ENCODE measurements around the gene PAX3.

The PAX3 gene

DNA sequence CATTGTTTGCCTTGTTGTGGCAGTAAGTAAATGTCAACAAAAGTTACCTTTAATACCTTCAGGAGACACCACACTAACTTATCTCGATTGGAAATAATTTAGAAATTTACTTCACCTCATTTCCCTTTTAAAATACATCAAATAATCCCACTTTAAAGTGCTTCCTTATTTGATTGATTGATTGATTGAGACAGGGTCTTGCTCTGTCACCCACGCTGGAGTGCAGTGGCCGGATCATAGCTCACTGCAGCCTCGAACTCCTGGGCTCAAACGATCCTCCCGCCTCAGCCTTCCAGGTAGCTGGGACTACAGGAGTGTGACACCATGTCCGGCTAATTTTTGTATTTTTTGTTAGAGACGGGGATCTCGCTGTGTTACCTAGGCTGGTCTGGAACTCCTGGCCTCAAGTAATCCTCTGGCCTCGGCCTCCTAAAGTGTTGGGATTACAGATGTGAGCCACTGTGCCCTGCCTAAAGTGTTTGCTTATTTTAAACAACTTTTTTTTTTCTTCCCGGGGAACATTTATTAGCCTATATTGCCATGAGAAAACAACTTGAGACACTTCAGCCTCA, 12.0 kb upstream of the PAX3 start:
- no peak for DNase-seq (ENCODE audit: low read depth, low spot score)

DNA sequence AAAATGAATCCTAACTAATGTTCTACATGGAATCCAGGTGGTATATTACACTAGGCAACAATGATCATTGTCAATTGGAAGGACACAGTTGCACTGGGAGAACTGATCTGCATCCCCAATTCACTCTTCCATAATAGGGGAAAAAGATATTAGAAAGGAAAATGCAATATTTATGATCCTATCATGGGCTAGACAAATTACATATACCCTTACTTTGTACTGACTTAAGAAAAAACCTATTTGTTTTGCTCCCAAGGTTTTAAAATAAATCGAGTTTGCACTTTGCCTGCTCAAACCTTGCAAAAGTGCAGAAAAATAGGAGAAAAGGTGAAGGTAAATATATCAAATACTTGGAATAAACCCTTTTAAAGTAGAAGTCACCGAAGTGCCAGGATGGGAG, 11.0 kb upstream of the PAX3 start:
- no peak for DNase-seq (ENCODE audit: low read depth, low spot score)

DNA sequence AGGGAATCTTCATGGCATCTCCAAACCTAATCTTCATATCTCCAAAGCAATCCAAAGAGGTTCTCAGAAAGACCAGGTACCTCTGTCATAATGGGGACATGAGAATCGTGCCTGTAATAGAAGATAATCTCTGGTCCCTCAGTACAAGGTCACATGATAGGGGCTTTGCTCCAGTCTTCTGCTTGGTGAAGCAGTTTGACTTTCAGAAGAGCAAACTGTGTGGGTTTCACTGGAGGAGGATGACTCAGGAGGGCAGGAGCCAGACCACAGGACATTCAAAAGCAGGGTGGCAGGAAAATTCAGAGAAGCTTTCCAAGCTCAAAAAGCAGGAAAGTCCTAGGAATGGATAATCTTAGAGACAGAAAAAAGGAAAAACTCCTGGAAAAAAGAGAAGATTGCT, 10.6 kb upstream of the PAX3 start:
- no peak for DNase-seq (ENCODE audit: low read depth, low spot score)

DNA sequence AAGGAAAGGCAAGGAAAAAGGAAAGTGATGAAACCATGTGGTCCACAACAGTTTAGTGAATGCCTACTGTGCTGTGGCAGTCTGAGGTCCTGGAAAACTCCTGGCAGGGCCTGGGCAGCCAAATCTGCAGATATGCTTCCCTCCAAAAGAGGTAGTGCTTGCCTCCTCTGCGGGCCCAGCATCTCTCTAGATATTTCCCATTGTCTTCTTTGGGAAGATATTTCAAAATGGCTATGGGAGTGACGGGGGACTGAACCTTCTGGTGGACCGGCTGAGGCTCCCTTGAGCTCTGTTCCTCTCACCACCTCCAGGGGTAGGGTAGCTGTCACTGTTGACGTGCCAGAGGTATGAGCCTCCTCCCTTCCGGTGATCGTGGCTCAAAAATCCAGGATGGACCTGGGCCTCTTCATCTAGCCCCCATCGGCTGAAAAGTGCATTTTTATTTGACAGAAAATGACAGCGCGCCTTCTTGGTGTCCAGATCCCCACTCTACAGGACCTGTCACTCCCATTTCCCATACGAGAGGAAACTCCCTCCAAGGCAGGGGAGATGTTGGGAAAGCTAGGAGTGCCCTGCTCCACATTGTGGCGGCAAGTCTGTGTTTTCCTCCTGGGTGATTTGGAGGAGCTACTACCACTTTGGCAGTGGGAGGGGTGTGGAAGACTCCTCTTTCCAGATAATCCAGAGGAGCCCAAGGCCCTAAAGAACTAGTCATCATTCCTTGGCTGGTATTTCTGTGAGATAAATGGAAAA, 9.4 kb upstream of the PAX3 start:
- DNase-seq (ENCODE audit: low read depth, low spot score) = no peak

DNA sequence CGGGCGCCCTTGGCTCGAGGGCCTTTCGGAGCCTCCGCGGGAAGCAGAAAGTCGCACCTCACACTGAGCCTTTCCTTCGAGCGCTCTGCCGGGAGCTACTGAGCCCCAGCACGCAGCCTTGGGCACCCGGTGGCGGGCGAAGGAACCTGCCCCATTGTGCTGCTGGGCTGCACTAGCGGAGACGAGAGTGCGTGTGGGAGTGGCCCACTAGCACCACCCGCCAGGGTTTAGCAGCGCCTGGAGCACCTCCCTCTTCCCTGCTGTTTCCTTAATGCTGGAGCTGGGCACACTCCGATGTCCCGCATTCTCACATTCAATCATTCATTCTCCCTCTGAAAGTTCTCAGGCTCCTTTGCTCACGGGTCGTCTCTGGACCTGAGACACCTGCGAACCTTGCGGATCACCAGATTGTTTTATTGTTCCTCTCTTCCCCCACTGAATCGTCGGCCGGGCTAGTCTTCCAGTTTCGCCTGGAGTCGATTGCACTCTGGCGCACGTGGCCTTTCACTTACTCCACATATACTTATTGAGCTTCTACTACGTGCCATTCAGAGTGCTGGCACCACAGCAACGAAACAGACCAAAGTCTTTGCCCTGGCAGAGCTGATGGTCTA, 8.5 kb upstream of the PAX3 start:
- no peak for DNase-seq (ENCODE audit: low read depth, low spot score)

DNA sequence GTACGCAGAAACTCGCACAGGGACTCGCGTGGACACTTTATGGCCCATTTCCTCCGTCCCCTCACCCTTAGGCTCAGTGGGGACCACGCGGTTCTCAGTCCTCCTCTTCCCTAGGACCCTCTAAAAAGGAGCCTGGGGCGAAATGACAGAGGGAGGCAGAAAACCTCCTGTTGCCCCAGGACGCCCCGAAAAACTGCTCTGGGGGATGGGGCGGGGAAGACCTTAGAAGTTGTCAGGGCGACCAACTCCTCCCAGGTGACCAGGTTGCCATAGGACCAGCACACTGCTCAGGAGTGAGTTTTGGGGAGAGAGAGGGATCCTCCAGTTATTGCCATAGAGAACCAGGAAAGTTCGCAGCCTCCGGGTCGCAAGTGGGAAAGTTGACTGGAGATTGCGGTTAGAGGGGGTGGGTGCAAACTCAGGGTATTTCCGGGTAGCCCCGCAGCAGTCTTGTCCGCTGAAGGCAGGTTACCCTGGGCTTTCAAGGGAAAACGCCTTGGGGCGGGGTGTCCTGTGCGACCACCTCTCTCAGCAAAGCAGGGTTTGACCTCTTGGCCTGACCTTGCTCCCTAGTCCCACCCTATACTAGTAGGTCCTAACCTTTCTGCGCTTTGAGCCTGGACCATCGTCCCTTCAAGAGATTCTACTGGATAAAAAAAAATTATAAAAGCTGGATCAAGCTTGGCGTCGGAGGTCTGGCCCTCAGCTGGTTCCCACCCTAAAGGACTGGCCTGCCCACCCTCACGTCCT, 7.8 kb upstream of the PAX3 start:
- no peak for DNase-seq (ENCODE audit: low read depth, low spot score)

DNA sequence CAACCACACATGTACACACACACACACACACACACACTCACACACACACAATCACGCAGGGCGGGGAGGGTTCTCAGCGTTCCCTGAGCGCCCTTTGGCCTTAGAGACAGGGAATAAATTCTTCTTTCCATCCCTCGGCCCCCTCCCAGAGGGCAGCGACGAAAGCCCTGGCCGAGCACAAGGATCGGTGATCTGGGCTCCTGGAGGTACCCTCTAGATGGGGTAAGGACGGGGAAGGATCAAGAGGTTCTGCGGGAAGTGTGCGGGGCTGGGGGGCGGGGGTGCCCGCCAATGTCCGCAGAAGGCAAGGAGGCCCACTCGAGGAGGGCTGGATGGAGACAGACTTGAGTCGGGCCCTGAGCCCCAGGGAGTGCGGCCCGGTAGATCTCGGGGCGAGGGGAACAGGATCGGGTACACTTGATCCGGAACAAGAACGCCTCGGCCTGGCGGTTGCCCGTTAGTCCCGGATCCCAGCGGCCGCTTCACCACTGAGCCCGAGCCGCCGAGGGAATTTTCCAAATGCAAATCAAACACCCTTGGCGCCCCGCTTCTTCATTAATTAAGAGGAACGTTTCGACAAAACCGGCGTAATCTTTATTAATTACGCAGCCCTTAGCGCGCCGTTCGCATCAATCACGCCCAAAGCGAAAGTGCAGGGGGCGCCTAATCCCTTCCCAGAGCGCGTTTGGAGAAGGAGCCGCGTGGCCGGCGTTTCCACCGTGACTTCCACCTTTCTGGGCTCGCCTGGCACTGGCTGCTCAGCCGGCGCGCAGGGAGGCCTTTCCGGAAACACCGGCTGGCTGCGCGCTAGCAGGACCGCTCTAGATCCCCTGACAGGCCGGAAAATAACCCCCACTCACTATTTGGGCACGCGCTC, 7.0 kb upstream of the PAX3 start:
- DNase-seq (ENCODE audit: low read depth, low spot score) = no peak

DNA sequence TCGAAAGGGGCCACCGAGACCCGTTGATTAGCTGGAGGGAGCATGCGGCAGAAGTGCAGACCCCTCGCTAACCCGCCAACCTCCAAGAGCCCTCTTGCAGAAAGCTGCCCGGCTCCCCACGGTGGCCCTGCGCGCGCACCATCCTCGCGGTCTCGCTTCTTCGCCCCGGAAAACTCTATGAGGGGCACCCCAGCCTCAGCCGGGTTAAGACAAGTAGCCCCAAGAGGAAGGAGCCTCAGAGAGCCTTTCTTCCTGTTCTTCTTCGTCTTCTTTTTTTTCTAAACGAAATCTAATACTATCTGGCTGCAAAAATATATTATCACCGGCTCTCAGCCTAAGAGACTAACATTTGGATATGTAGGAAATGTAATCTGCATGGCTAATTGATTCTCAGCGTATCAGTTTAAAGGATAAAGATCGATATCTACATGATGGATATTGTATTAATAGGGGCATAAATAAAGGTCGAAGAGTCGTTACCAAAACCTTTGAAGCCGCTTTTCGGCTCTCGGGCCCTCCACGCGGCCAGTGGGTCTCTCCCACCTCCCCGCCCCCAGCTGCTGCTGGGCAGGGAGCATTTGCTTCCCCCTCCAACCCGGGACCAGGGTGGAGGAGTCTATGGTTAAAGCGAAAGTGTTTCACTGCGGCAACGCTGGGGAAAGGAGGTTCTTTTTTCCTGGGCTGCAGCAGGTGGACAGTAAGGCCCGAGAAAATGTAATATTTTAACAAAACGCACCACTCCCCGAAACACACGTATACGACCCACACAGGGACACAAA, 6.1 kb upstream of the PAX3 start:
- no peak for DNase-seq (ENCODE audit: low read depth, low spot score)

DNA sequence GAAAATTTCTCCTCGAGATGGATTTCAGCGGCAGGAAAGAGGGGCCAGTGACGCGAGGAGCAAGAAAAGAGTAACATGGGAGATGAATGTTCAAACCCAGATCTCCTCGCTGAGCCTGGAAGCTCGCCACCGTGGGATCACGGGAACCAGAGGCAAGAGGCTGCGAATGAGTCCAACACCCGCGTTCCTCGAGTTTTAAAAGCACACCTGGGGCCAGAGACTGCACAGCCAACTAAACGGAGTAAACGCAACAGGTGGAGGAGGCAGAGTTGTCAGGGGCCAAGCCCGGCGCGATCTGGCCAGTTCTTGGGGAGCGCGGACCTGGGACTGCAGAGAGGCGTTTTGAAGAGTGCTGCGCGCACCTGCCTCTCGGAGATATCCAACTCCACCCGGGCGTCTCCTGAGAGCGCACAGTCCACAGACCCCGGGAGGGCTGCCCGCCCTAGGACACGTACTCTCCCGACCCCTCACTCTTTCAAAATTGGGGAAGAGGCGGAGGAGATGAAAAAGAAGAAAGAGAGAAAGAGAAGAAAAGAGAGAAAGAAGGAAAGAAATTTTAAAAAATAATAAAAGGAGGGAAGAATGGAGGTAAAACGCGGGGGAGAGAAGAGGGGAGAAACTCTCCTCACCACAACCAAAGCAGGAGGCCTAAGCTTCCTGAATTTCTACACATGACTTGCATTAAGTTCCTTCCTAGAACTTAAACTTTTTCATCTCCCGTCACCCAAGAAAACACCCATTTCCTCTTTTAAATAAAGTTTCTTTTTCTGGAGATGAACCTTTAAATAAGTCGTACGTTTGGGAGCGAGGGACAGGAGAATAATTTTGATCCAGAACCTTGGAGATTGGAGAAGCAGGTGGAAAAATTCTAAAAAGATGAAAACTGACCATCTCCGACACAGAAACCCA, 5.3 kb upstream of the PAX3 start:
- DNase-seq (ENCODE audit: low read depth, low spot score) = no peak

DNA sequence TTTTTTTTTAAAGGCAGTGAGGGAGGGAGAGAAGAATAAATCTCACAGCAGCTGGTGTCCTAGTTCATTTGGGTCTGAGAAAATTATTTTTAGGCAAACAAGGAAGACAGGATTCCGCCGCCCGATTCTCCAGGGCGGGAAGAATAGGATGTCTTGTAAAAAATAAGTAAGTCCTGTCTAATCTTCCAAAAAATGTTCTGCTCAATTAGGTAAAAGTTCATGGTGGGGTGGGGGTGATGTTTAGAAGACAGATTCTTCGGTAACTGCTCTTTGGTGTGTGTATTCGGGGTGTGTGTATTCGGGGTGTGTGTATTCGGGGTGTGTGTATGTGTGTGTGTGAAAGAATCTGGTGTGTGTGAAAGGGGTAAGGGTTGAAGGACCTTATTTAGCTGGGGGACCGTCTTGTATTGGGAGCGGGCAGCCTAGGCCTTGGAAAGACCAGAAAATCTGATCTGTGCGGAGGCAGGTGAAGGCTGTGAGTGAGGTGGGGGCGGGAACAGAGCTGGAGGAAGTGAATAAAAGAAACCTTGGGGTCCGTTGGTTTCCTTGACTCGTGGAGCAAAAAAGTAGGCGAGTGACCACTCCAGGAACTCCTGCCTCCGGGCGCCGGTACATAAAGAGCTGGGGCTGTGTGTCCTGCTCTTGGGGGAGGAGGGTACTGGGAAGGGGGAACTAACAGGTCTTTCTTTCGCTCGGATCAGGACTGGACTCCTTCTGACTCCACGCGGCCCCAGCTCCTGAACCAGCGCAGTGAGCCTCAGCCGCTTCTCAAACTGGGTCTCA, 4.4 kb upstream of the PAX3 start:
- no peak for DNase-seq (ENCODE audit: low read depth, low spot score)

DNA sequence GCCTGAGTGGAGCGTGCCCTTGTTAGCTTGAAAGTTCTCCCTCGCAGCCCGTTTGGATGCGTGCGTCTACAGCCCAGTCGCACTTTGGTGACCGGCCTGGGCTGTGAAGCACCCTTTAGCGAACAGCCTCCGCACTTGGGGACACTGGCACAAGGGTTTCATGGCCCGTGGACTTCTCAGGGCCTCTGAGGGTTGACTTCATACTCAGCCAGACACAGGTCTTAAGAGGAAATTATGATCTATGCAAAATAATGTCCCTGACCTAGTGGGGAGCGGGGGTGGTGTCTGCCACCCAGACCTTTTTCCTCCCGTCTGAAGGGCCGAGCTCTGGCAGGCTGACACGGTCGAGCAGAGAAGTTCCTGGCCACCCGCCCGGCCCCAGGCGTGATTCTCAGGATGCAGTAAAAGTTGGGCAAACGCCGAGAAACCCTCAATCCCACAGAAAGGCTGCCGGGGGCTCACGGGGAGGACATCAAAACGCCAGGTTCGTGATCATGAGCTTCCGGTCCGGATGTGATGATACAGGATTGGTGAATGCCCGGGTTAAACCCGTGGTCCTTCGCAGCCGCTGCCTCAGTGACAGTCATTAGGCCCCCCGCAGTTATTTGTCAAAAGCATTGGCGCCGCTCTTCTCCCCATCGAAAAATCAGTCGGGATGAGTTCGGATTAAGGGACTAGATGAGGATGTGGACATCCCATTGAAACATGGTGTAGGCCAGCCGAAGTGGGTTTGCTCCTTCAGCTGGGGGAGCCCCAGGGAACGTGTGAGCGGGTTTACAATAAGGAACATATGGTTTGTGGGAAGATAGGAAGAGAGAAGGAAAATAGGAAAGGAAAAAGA, 3.6 kb upstream of the PAX3 start:
- DNase-seq (ENCODE audit: low read depth, low spot score) = no peak

DNA sequence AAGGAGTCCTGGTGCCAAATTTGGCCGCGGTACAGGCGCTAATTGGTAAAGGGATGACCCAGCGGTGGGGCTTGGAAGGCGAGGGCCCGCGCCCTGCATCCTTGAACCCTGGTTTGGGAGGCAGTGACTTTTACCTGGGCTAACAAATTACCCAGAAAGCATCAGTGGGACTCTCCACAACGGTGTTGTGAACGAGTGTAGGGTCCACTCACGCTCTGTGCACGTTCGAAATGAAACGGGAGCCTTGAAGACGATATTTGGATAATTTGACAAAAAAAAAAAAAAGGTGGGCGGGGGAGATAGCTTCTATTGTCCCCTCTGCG, 3.0 kb upstream of the PAX3 start:
- DNase-seq (ENCODE audit: low read depth, low spot score) = no peak

DNA sequence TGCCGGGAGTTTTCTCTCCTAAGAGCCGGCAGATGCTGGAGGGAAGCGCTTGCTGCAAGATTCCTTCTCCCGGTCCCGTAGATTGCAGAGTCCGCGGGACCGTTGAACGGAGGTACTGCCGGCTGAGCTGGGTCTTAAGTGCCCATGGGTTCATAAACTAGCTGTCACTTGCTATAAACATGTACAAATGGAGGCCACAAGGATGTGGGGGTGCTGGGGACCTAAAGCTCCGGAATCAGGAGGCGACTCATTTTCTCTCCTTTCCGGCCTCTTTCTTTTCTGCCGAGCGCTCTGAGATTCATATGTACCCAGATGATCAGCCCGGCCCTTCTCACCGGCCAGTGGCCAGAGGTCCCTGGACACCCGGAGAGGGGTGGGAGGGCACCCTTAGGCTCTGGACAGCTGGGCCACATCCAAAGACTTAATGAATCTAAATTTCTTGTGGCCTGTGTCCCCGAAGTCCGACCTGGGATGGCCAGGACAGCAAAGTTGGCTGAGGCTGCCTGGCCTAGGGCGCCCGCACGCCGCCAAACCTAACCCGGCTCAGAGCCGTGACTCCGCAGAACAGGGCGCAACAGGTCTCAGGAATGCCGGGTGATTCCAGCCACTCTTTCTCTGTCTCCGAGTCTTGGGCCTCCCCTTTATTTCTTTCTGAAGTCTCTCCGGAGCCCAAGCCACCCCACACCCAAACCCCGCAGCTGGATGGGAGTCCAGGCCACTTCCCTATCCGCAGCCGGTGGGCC, 2.4 kb upstream of the PAX3 start:
- no peak for DNase-seq (ENCODE audit: low read depth, low spot score)

DNA sequence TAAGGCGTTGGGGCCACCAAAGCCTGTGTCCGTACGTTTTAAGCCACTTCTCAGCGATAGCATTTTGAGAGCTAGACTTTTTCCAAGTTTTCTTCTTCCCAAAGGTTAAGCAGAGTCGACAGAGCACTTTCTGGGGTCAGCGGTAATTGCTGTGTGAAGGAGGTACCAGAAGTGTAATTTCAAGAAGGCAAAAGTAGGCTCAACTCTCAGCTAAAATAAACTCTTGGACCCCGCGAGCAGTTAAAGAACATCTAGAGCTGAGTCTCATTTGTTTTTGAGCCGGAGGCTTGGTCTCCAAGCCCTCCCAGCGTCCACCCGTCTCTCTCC, 1.9 kb upstream of the PAX3 start:
- DNase-seq (ENCODE audit: low read depth, low spot score) = no peak

DNA sequence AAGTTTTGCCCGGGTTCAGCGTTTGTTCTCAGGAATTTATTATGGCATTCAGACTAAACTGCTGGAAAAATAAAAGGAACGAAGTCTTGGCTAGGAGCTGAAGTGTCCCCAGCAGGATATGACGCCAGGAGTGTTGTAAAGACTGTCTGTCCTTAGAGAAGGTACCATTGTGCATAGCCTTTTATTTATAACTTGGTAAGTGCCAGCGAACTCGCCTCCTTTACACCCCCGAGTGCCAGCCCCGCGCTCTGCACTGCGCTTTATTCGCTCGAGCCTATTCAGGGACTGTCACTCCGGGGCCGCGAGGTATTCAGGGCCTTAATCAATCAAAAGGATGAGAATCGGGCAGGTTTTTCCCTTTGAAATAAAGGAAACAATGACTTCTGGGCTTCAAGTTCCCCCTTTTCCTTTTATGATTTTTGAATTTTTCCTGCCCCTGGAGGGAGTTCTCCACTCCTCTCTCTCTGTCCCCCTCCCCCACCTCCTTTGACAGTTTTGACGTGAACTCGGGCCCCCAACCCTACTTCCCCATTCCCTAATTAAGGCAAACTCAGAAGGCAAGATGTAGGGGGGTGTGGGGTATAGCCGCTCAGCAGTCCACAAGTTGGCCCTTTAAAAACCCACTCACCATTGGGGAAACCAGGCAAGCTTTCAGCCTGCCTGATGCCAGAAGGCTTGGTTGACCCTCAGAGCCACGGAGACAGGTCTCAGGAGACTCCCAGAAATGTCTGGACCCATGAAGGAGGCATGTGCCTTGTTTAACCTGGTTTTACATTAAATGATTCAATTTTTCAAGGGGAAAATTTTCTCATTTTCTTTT, 1.3 kb upstream of the PAX3 start:
- no peak for DNase-seq (ENCODE audit: low read depth, low spot score)

DNA sequence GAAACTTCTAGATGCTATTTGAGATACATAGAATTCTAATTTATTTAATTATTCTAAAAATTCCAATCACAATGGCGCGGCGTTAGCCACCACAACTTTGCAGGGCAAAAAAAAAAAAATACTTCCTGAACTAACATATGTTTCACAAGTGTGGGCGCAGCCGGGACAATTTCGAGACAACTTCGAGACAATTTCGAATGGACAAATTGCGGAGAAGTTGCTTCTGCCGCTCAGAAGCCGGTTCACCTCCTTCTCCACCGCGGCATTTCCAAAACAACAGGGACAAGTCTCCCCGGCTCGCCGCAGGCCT, 842 bp downstream of the PAX3 start:
- DNase-seq (ENCODE audit: low read depth, low spot score) = no peak

DNA sequence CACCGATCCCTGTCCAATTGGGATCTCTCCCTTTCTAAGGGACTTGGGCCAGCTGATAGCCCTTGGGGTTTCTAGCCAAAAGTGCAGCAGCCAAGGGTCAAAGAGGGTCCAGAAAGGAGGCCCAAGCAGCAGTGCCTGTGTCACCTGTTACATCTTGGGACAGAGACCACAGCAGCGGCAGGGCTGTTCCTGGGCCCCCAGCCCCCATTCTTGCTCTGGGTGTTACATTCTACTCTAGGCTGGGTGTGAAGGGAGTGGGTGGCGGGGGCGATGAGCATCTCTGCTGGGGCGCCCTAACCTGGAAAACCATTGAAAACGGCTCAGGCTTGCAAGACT, 1.2 kb downstream of the PAX3 start:
- no peak for DNase-seq (ENCODE audit: low read depth, low spot score)
